WTC11 (cell line): ENCODE results near the gene ABRAXAS1.

Source experiments
- ATF1 ChIP-seq: sonication (generic); formaldehyde crosslinking; IDR thresholded peaks from 2 replicates; pipeline ENCODE4 v1.8.1; 2023; ENCODE audit warnings: mild to moderate bottlenecking, moderate library complexity, missing genetic modification reagents
- ATF2 ChIP-seq: sonication (generic); formaldehyde crosslinking; IDR thresholded peaks from 2 replicates; pipeline ENCODE4 v1.8.1; 2022; ENCODE audit warnings: low read depth, missing genetic modification reagents, borderline replicate concordance
- ATF6 ChIP-seq: sonication (generic); formaldehyde crosslinking; IDR thresholded peaks from 2 replicates; pipeline ENCODE4 v1.8.1; 2023; ENCODE audit warnings: mild to moderate bottlenecking, missing genetic modification reagents
- CTCF ChIP-seq: fragments of 200-600 bp; IDR thresholded peaks from 2 replicates; pipeline ENCODE4 v1.8.0; 2022; ENCODE audit warnings: antibody characterized with exemption
- FOXP4 ChIP-seq: sonication (generic); formaldehyde crosslinking; IDR thresholded peaks from 2 replicates; pipeline ENCODE4 v1.8.0; 2022; ENCODE audit warnings: mild to moderate bottlenecking, missing genetic modification reagents
- MYBL2 ChIP-seq: sonication (generic); formaldehyde crosslinking; IDR thresholded peaks from 2 replicates; pipeline ENCODE4 v1.8.1; 2023; ENCODE audit warnings: mild to moderate bottlenecking, moderate library complexity, missing genetic modification reagents
- NR2C2 ChIP-seq: sonication (generic); formaldehyde crosslinking; IDR thresholded peaks from 2 replicates; pipeline ENCODE4 v1.8.0; 2022; ENCODE audit warnings: mild to moderate bottlenecking, missing genetic modification reagents
- NR3C1 ChIP-seq: sonication (generic); formaldehyde crosslinking; conservative IDR thresholded peaks from 2 replicates; pipeline ENCODE4 v1.8.1; 2023; ENCODE audit warnings: low read depth, mild to moderate bottlenecking, missing genetic modification reagents
- TCF7 ChIP-seq: sonication (generic); formaldehyde crosslinking; IDR thresholded peaks from 2 replicates; pipeline ENCODE4 v1.8.0; 2022; ENCODE audit warnings: mild to moderate bottlenecking, low read depth, missing genetic modification reagents, moderate library complexity
- USF2 ChIP-seq: sonication (generic); formaldehyde crosslinking; IDR thresholded peaks from 2 replicates; pipeline ENCODE4 v1.8.1; 2023; ENCODE audit warnings: mild to moderate bottlenecking, missing genetic modification reagents, moderate library complexity
- ZBTB21 ChIP-seq: sonication (generic); formaldehyde crosslinking; IDR thresholded peaks from 2 replicates; pipeline ENCODE4 v1.8.1; 2023; ENCODE audit warnings: mild to moderate bottlenecking, missing genetic modification reagents, borderline replicate concordance
- ZNF317 ChIP-seq: sonication (generic); formaldehyde crosslinking; IDR thresholded peaks from 2 replicates; pipeline ENCODE4 v1.8.1; 2023; ENCODE audit warnings: low read depth, mild to moderate bottlenecking, moderate library complexity, missing genetic modification reagents, borderline replicate concordance
- ZNF423 ChIP-seq: fragments of 250-450 bp; sonication (Bioruptor Pico); IDR thresholded peaks from 2 replicates; pipeline ENCODE4 v2.1.2; 2022; ENCODE audit warnings: mild to moderate bottlenecking, moderate library complexity

GRCh38 chr4:83473966-83474365 lies 10.9 kb downstream of the ABRAXAS1 start:
- TF ChIP-seq ZNF423 (no peak), ZNF317 (no peak), NR3C1 (no peak), ATF1 (CRISPR knock-in tag) (no peak), CTCF (no peak), MYBL2 (CRISPR knock-in tag) (no peak), TCF7 (CRISPR knock-in tag) (no peak), ATF6 (CRISPR knock-in tag) (no peak), USF2 (CRISPR knock-in tag) (no peak), ATF2 (CRISPR knock-in tag) (no peak), ZBTB21 (CRISPR knock-in tag) (no peak), FOXP4 (CRISPR knock-in tag) (no peak), NR2C2 (CRISPR knock-in tag) (no peak)
